ENCODE data around the gene SERAC1.
A peak's percentile ranks its signal among the peaks of the same experiment; 100 is the strongest.
"Not testable (repeated sequence)": the region's sequence is repeated elsewhere in the genome, so short reads cannot be mapped to it uniquely, and the experiment has no call there.

The SERAC1 gene

DNA sequence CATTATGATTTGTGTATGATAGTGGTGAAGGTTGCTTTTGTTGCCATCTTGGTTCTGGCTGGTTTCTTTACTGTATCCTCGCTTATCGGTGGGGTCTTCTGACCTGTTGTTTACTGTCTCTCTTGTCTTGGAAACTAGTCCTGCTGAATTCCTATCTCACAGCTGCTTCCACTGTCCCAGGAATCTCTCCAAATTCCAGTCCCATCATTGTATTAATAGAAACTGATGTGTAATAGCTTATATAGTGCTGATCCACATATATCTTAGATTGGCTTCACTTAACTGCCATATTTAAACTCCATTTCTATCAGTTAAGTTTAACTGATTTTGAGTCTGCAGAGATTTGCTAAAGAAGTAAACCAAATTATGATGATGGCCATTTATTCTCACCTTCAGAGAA, 6.0 kb upstream of the SERAC1 start:
- DNase-seq = no peak

DNA sequence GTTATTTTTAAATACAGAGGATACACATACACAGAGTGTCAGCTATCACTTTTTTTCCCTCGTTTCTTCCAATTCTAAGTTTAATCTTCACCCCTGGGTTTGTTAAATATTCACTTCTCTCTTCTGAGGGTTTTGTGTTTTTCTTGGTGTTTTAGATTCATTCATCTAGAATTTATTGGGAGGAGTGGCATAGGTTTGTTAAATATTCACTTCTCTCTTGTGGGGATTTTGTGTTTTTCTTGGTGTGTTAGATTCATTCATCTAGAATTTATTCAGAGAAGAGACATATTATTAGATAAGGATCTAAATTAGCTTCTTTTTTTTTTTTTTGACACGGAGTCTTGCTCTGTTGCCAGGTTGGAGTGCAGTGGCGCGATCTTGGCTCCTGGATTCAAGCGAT, 3.9 kb upstream of the SERAC1 start:
- no peak for DNase-seq

DNA sequence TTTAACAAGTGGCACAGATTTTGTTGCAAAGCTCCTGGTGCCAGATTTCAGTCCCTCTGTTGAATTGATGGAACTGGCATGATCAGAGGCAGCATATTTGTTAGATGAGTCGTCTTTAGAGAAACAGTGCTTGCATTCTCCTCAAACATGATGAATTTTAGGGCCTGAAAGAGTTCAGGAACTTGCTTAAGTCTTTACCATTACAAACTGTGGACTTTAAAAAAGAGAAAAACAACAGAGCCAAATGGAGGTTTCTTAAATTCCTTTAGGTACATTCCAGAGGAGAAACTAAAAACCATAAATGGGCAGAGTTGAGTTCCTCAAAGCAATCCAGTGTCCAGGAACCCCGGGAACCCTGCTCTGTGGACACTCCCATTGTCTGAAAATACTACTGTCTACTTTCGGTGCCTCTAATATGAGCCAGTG, 2.6 kb upstream of the SERAC1 start:
- DNase-seq = no peak

DNA sequence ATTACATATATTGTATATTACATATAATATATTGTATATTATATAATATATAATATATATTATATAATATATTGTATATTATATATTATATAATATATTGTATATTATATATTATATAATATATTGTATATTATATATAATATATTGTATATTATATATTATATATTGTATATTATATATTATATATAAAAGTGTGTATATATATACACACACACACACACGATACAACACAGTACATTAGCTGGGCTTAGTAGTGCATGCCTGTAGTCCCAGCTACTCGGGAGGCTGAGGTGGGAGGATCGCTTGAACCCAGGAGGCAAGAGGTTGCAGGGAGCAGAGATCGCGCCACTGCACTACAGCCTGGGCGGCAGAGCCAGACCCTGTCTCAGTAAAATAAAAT, 1.6 kb upstream of the SERAC1 start:
- DNase-seq = not testable (repeated sequence)

DNA sequence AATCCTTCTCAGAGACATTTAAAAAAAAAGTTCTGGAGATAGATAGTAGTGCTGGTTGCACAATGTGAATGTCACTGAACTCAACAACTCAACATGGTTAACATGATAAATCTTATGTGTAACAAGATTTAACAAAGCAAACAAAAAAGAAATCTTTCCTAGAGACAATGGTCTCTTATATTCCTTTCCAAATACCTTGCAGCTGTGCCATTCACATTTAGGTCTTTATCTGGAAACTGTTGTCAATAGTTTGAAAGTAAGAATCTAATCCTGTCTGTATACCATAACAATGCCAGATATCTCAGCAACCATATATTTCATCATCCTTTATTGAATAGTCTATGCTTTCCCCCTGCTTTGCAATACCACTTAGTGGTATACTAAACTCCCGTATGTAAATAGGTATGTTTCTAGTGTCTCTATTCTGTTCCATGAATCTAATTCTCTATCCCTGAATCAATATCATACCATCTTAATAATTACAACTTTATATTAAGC, 2.1 kb downstream of the SERAC1 start:
- no peak for DNase-seq

DNA sequence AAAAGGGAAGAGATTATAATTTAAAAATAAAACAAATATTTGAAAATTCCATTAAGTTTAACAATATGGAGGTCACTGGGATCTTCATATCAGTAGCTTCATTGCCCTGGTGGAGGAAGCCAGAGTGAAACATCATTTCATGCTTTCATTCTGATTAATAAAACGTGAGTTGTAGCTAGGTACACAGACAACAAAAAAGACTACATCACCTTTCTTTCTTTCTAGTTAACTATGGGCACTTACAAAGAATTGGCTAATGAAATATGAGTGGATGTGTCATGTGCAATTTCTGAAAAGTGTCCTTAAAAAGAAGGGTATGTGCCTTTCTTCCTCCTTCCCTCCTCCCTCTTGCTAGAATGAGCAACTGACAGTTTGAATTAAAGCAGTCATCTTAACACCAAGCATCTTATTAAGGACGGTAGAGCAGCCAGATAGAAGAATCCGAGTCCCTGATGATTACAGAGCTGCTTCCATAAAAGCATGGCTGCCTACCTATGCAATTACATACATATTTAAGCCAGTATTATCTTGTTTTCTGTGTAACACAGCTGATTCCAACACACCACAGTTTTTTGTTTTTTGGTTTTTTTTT, 3.4 kb downstream of the SERAC1 start:
- no peak for DNase-seq

DNA sequence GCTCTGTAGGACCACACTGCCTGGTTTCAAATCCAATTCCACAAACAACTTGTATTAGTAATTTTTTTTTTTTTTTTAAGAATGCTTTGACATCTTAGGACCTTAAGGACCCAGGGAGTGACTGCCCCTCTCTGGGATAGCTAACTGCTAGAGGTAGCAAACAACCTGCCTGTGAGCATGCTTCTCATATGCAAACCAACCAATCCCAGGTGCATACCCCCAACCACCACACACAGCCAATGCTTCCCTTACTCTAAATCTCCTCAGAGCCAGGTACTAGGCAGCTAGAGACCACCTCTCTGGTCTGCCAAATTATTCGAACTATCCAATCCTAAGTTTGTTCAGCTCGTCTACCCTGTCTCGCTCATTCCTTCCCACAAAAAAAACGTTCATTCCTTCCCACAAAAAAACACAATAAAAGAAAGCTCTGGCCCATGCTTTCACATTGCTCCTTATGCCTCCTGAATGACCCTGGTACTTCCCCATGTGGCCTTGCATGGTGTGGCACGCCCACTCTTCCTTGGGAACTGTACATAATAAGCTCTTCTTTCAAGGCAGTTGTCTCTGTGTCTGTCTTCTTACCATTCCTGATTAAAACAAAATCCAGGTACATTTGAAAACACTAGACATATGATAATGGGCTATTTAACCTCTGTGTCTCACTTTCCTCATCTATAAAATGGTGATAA, 6.4 kb downstream of the SERAC1 start:
- no peak for DNase-seq

DNA sequence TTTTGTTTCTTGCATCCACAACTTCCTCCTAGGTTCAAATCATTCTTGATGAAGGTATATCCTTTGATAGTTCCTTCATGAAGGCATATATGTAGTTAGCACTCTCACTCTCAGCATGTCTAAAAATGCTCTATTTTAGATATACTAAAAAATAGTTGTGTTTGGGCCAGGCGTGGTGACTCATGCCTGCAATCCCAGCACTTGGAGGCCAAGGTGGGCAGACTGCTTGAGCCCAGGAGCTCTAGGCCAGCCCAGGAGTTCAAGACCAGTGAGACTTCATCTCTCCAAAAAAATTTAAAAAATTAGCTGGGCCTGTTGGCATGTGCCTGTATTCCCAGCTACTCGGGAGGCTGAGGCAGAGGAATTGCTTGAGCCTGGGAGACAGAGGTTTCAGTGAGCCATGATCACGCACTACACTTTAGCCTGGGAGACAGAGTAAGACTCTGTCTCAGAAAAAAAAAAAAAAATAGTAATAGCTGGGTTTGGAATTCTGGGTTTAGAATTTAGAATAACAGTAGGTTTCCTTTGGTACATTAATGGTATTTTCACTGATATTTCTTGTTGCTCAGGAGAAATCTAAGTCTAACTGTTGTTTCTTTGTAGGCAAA, 7.0 kb downstream of the SERAC1 start:
- no peak for DNase-seq

DNA sequence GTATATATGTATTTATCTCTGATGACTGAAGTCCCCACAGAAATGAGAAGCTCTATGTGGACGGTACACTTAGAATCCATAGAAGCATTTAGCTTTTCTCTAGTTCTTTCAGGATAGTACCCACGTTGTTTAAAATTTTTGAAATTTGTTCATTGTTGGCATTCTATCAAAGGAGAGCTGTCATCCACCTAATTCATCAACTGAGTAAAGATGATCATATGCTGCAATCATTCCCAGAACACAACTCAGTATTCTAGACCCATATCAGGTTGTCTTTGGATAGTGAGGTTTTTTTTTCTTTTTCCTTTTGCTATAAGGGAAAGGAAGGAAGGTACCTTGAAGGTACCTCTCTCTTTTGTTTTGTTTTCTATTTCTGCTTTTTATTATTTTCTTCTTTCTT, 9.3 kb downstream of the SERAC1 start:
- DNase-seq = no peak

DNA sequence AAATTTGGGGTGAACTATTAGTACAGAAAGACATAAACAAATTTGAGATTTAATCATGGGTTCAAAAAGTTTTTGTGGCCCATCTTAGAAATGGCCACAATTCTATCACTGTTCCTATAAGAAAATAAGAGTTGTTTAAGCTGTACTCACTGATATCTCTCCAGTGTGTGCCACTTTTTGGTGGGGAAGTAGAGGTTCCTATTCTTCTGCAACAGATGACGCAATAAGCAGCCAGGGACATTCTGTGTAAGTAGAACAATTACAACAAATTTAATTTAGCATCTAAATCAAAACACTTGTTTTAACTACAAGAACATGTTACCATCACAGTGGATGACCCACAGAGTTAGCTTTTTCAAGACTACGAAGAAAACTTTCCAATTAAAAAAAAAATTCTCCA, 9.9 kb downstream of the SERAC1 start:
- no peak for DNase-seq

DNA sequence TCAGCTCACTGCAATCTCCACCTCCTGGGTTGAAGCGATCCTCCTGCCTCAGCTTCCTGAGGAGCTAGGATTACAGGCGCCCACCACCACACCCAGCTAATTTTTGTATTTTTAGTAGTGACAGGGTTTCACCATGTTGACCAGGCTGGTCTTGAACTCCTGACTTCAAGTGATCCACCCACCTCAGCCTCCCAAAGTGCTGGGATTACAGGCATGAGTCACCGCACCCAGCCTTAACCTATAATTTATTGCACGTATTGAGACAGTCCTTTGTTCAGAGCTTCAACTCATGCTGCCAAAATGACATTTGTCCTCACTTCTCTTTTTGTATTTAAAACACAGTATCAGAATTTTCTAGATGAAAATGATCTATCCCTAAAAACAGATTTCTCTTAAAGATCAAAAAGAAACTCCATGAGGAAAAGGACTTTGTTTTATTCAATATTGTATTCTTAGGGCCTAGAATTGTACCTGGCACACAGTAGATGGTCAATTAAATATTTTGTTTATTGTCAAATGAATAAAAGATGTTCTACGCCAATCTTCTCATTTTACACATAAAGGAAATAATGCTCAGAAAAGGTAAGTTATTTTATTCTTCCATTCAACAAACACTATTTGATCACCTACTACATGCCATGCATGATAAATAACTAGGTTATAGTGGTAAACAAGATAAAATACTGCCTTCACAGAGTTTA, 10.8 kb downstream of the SERAC1 start:
- DNase-seq = no peak

DNA sequence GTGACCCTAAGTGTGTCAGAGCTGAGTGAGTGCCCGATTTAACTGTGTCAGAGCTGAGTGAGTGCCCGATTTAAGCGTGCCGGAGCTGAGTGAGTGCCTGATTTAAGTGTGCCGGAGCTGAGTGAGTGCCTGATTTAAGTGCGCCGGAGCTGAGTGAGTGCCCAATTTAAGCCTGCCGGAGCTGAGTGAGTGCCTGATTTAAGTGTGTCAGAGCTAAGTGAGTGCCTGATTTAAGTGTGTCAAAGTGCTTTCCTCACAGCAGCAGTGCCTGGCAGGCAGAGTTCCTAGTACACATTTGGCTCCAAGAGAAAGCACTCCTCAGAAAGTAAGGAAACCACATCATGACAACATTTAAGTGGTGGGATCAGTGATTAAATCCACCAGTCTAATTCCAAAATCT, 13.2 kb downstream of the SERAC1 start:
- DNase-seq = no peak

DNA sequence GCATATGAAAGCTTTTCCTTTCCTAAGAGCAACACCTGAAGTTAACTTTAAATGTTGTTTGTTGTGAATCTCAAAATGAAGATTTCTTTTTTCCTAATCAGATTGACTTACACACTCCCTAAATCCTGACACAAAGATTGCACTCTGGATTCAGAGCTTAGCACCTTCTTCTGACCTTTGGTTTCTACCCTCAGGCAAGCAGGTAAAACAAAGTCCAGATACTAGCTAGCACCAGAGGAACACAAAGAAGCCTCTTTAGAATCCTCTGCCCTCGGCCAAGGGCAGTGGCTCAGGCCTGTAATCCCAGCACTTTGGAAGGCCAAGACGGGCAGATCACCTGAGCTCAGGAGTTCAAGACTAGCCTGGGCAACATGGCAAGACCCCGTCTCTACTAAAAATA, 14.5 kb downstream of the SERAC1 start:
- DNase-seq = no peak

DNA sequence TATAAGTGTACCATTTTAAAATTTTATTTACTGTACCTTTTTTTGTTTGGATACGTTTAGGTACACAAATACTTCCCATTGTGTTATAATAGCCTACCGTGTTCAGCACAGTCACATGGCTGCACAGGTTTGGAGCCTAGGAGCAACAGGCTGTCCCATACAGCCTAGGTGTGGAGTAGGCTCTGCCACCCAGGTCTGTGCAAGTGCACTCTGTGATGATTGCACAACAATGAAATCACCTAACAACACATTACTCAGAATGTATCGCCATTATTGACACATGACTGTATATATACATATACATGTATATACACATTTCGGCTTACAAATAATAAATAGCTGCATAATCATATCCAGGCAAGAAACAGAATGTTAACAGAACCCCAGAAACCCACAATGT, 15.4 kb downstream of the SERAC1 start:
- no peak for DNase-seq

DNA sequence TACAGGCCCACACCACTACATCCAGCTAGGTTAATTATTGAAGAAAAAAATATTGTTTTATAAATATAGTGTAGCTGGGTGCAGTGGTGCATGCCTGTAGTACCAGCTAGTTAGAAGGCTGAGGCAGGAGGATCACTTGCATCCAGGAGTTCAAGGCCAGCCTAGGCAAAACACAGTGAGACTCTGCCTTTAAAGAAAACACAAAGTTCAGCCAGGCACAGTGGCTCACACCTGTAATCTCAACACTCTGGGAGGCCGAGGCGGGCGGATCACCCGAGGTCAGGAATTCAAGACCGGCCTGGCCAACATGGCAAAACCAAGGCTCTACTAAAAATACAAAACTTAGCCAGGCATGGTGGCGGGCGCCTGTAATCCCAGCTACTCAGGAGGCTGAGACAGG, 16.0 kb downstream of the SERAC1 start:
- DNase-seq = not testable (repeated sequence)

DNA sequence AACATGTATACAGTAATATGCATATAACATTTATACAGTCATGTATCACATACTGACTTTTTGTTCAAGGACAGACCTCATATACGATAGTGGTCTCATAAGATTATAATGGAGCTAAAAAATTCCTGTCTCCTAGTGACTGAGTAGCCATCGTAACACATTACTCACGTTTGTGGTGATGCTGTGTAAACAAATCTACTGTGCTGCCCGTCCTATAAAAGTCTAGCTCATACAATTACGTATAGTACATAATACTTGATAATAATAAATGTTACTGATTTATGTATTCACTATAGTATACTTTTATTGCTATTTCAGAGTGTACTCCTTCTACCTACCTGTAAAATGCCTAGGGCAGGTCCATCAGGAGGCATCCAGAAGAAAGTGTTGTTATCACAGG, 17.4 kb downstream of the SERAC1 start:
- no peak for DNase-seq

DNA sequence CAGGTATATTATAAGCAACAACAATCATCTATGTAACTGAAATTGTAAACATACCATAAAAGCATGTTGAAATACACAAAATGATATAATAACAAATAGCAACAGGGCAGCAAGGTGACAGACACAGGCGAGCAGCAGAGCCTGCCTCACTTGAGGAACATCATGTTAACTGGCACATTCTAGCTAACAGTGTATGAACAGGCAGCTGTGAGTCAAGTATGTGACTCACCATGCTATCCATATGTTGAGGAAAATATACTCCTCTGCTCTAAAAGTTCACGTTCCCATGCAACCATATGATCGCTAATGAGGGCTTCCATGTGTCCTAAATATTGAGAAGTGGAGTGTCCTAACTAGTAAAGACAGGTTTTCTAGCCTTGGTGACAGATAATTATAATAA, 18.4 kb downstream of the SERAC1 start:
- no peak for DNase-seq

DNA sequence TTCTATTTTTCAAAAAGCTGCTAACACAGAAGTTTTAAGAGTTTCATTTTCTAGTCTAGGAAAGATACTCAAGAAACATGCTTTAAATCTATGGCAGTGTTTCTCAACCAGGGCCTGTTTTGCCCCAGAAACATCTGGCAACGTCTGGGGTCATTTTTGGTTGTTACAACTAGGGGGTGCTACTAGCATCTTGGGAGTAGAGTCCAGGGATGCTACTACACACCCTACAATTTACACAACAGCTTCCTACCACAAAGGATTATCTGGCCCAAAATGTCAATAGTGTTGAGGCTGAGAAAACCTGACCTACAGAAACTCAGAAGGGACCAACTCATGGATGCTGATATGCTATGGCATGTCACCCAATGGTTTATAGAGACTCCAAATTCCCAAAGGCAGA, 24.4 kb downstream of the SERAC1 start:
- peak; percentile 29 for DNase-seq

DNA sequence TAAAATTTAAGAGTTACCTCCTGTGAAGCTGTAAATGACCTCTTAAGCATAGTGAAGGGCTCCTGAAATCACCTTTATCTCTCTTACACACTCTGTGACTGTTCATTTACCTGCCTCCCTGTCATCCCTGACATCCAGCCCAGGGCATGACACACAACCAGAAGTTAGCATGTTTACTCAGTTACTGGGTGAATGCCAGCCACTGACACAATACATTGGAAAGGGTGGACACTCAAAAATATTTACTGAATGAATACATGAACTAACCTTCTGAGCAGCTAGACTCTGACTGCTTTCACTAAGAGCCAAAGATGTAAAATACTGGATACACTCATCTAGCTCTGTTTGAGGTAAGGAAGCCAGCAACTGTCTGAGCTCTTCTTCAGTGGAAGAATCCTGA, 25.3 kb downstream of the SERAC1 start:
- DNase-seq = no peak

DNA sequence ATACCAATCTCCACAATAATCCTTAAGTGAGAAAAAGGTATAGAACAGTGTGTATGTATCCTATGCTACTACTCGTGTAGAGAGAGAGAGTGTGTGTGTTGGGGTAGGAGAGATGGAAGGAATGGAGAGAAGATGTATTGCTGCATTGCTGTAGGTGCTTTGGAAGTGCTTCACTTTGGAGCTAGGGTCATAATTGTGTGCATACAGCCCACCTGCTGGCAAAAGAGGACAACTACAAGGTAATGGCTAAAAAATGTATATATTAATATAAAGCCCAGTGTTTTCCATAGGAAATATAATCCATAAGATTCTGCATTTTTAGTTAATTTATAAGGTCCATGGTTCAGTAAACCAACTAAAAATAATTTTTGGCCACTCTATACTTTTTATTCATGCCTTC, 36.1 kb downstream of the SERAC1 start:
- peak; percentile 44 for DNase-seq

DNA sequence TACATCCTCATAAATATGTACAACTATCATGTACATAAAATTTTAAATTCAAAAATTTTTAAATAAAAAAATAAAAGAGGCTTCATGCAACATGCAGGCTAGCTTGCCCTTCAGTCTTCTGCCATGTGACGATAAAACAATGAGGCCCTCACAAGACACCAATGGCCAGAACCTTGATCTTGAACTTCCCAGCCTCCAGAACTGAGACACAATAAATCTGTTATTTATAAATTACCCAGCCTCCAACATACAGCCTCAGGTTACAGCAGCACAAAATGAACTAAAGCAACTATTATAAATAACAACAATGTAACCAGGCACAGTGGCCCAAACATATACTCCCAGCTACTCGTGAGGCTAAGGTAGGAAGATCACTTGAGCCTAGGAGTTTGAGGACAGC, 42.8 kb downstream of the SERAC1 start:
- DNase-seq = no peak

DNA sequence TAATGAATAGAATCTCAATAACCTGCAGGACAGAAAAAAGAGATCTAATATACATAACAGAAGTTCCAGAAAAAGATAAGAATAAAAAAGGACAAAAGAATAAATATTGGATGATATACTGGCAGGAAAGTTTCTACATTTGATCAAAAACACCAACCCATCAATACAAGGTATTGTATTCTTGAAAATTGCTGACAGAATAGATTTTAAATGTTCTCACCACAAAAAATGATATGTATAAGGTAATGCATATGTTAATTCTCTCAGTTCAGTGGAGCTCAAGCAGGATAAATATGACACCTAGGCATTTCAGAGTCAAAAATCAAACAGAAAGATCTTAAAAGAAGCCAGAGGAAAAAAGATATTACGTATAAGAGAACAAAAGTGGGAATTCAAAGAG, 43.8 kb downstream of the SERAC1 start:
- no peak for DNase-seq

DNA sequence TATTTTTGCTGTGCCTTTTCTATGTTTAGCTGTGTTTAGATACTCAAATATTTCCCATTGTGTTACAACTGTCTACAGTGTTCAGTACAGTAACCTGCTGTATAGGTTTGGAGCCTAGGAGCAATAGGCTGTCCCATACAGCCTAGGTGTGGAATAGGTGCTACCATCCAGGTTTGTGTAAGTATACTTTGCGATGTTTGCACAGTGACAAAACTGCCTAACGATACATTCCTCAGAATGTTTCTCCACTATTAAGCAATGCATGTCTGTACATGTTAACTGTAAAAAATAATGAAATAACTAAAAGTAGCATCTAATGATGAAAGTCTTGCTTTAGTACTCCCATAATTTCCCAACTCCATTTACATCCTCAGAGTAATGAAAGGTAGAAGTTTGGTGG, 46.0 kb downstream of the SERAC1 start:
- DNase-seq = no peak

DNA sequence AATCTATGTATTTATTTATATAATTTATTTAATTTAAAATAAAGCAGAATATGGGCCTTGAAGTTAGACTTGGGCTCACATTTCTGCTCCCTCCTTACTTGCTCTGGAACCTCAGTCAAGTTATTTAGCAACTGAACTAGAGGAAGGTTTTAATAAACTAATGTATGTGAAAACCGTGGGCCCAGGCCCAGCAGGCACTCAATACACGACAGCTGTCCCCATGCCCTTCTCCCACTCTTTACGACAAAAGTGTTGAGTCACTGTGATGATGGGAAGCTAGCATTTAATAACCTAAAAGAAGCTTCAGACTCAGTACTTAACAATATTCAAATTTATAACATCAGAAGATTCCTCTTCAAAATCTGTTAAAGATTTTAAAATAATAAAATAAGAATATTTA, 46.7 kb downstream of the SERAC1 start:
- DNase-seq = no peak
